GM23338 (cell line): ENCODE measurements around the gene BEND2. TPM values are rescaled to one million over a fixed set of nuclear protein-coding genes. Genes with fewer than 3 reads are reported as not detected.

Experiments
- ATAC-seq: fragments of 200-7000 bp; cut with Tn5 transposase; 3 replicates; pipeline ENCODE4 v1.9.1; 2020
- DNase-seq: peaks from one replicate; pipeline ENCODE4 v3.0.0-alpha.2; 2015; ENCODE audit warnings: low spot score
- H2AFZ ChIP-seq: fragments of 200-600 bp; sonication (generic); 2 replicates; pipeline ENCODE4 v1.8.0; 2016; ENCODE audit warnings: antibody characterized with exemption, mild to moderate bottlenecking, moderate library complexity
- H3F3A ChIP-seq: fragments of 200-600 bp; sonication (generic); replicated peaks from 2 replicates; pipeline ENCODE4 v1.8.0; 2017; ENCODE audit warnings: antibody characterized with exemption, mixed run types, low read depth
- H3K27ac ChIP-seq: fragments of 200-600 bp; sonication (generic); 2 replicates; pipeline ENCODE4 v1.6.1; 2016; ENCODE audit warnings: low read depth
- H3K27me3 ChIP-seq: fragments of 200-600 bp; sonication (generic); 2 replicates; pipeline ENCODE4 v1.8.0; 2016; ENCODE audit warnings: mild to moderate bottlenecking, mixed run types, moderate library complexity; ENCODE audit not compliant: insufficient read depth
- H3K36me3 ChIP-seq: fragments of 200-600 bp; sonication (generic); 2 replicates; pipeline ENCODE4 v1.8.0; 2016; ENCODE audit warnings: mild to moderate bottlenecking; ENCODE audit not compliant: insufficient read depth
- H3K4me1 ChIP-seq: fragments of 200-600 bp; sonication (generic); 2 replicates; pipeline ENCODE4 v1.8.0; 2016; ENCODE audit warnings: mild to moderate bottlenecking, moderate library complexity; ENCODE audit not compliant: insufficient read depth
- H3K4me2 ChIP-seq: fragments of 200-600 bp; sonication (generic); 2 replicates; pipeline ENCODE4 v1.7.1; 2017; ENCODE audit warnings: mixed run types
- H3K4me3 ChIP-seq: fragments of 200-600 bp; sonication (generic); 2 replicates; pipeline ENCODE4 v1.6.1; 2016; ENCODE audit warnings: mixed run types
- H3K79me2 ChIP-seq: fragments of 200-600 bp; sonication (generic); replicated peaks from 2 replicates; pipeline ENCODE4 v1.8.0; 2017; ENCODE audit warnings: mild to moderate bottlenecking; ENCODE audit not compliant: insufficient read depth
- H3K9me2 ChIP-seq: fragments of 200-600 bp; sonication (generic); 2 replicates; pipeline ENCODE4 v1.8.0; 2017; ENCODE audit not compliant: insufficient read depth
- H4K20me1 ChIP-seq: fragments of 200-600 bp; sonication (generic); replicated peaks from 2 replicates; pipeline ENCODE4 v1.8.0; 2017; ENCODE audit warnings: mild to moderate bottlenecking; ENCODE audit not compliant: insufficient read depth
- H3K27ac Mint-ChIP-seq: 2 replicates; pipeline ENCODE4 v1.8.0; 2020; ENCODE audit warnings: inconsistent platforms, mild to moderate bottlenecking, moderate library complexity, mixed read lengths
- H3K27me3 Mint-ChIP-seq: 3 replicates; pipeline ENCODE4 v1.8.0; 2022; ENCODE audit warnings: low read depth, mild to moderate bottlenecking, moderate library complexity, mixed read lengths, inconsistent platforms; ENCODE audit not compliant: insufficient read depth, poor library complexity
- H3K36me3 Mint-ChIP-seq: 3 replicates; pipeline ENCODE4 v1.8.0; 2021; ENCODE audit warnings: low read depth, mild to moderate bottlenecking, inconsistent platforms, moderate library complexity, mixed read lengths
- H3K4me1 Mint-ChIP-seq: 3 replicates; pipeline ENCODE4 v1.8.0; 2020; ENCODE audit warnings: mild to moderate bottlenecking, inconsistent platforms, mixed read lengths
- H3K4me3 Mint-ChIP-seq: 3 replicates; pipeline ENCODE4 v1.8.0; 2021; ENCODE audit warnings: moderate library complexity, mild to moderate bottlenecking, inconsistent platforms, mixed read lengths
- H3K9me3 Mint-ChIP-seq: 3 replicates; pipeline ENCODE4 v1.8.0; 2020; ENCODE audit warnings: moderate library complexity, mild to moderate bottlenecking, inconsistent platforms, mixed read lengths
- CREB1 ChIP-seq: fragments of 250-450 bp; sonication (Bioruptor Pico); IDR thresholded peaks from 2 replicates; pipeline ENCODE4 v1.5.0; 2020; ENCODE audit warnings: low read depth, mild to moderate bottlenecking, moderate library complexity
- CTCF ChIP-seq, 2 experiments: fragments of 200-600 bp in 1 of 2; sonication (generic) in 1 of 2; conservative IDR thresholded peaks; 2 replicates each; pipeline versions ENCODE4 v1.5.1 to v1.6.1; 2016 to 2017; ENCODE audit warnings: antibody characterized with exemption in 2 of 2, low read depth in 2 of 2, mild to moderate bottlenecking in 2 of 2, moderate library complexity in 1 of 2
- EZH2 ChIP-seq: fragments of 200-600 bp; sonication (generic); IDR thresholded peaks from one replicate; pipeline ENCODE4 v1.8.0; 2017; ENCODE audit warnings: antibody characterized with exemption, mild to moderate bottlenecking, low read depth; ENCODE audit not compliant: unreplicated experiment
- EZH2phosphoT487 ChIP-seq: fragments of 200-600 bp; sonication (generic); IDR thresholded peaks from one replicate; pipeline ENCODE4 v1.8.1; 2018; ENCODE audit warnings: antibody characterized with exemption; ENCODE audit not compliant: unreplicated experiment
- JUNB ChIP-seq: IDR thresholded peaks from one replicate; pipeline ENCODE4 v1.6.1; 2016; ENCODE audit warnings: antibody characterized with exemption; ENCODE audit not compliant: unreplicated experiment
- REST ChIP-seq: IDR thresholded peaks from one replicate; pipeline ENCODE4 v1.6.1; 2018; ENCODE audit warnings: antibody characterized with exemption; ENCODE audit not compliant: unreplicated experiment
- STAT1 ChIP-seq: IDR thresholded peaks from one replicate; pipeline ENCODE4 v1.6.1; 2016; ENCODE audit warnings: antibody characterized with exemption; ENCODE audit not compliant: unreplicated experiment
- ZNF114 ChIP-seq: fragments of 250-450 bp; sonication (Bioruptor Pico); IDR thresholded peaks from 2 replicates; pipeline ENCODE4 v1.5.0; 2020; ENCODE audit warnings: mild to moderate bottlenecking, moderate library complexity
- ZNF462 ChIP-seq: fragments of 250-450 bp; sonication (Bioruptor Pico); IDR thresholded peaks from 2 replicates; pipeline ENCODE4 v1.5.0; 2020; ENCODE audit warnings: mild to moderate bottlenecking, moderate library complexity
- polyA plus RNA-seq: library from polyadenylated mRNA; unstranded; fragments of >200 nt; fragmentation: Nextera tagmentation; extraction: Ambion mirVana; gene quantifications from 2 replicates; pipeline ENCODE4 v1.2.1, GENCODE V29; 2016
- total RNA-seq: library from RNA; depleted of rRNA; stranded (reverse); fragments of >200 nt; shearing (Covaris generic); gene quantifications from 2 replicates; pipeline ENCODE4 v1.2.3, GENCODE V29; 2014

BEND2 gene
- total and polyA plus RNA-seq, 2 experiments from 2014 or later = not detected

- H3K27ac ChIP-seq = no peak overlapping the region
- no peaks in the 10 kb centered on the region for H3K27me3 Mint-ChIP-seq
- H3K9me3 Mint-ChIP-seq = peaks cover 3% of the 10 kb centered on the region; the same call in 1 of the 3 replicates
- no peak overlapping the region for H3K4me2 ChIP-seq
- no peak for DNase-seq
- no peaks in the 10 kb centered on the region for H3K36me3 ChIP-seq
- H3K4me1 Mint-ChIP-seq = peaks cover 11% of the 10 kb centered on the region
- H3K79me2 ChIP-seq = no peaks in the 10 kb centered on the region
- H3K36me3 Mint-ChIP-seq = peaks cover 25% of the 10 kb centered on the region
- H3K4me3 Mint-ChIP-seq = no peak overlapping the region
- H3K4me1 ChIP-seq = peaks cover 22% of the 10 kb centered on the region
- H3K4me3 ChIP-seq = no peak overlapping the region
- no peaks in the 10 kb centered on the region for H4K20me1 ChIP-seq
- no peak for ATAC-seq
- no peaks in the 10 kb centered on the region for H3F3A ChIP-seq
- peak overlapping the region; percentile 68; the same call in 1 of the 2 replicates for H3K27ac Mint-ChIP-seq
- no peaks in the 10 kb centered on the region for H3K9me2 ChIP-seq
- no peak overlapping the region for H2AFZ ChIP-seq
- TF ChIP-seq CREB1 (CRISPR knock-in tag) = no peak
- TF ChIP-seq JUNB = no peak
- no peaks in the 10 kb centered on the region for H3K27me3 ChIP-seq
Observed at GRCh38 chrX:18255059-18255458, 34.4 kb upstream of the BEND2 start.

- no peaks in the 10 kb centered on the region for H3F3A ChIP-seq
- Mint-ChIP-seq H3K4me1 (peaks cover 9% of the 10 kb centered on the region), H3K36me3 (peaks cover 29% of the 10 kb centered on the region), H3K27me3 (no peaks in the 10 kb centered on the region), H3K9me3 (peaks cover 3% of the 10 kb centered on the region; the same call in 1 of the 3 replicates), H3K4me3 (no peak overlapping the region), H3K27ac (0 out of 2 replicates have a peak overlapping the region, but pooled peaks have one; percentile 40)
- peak overlapping the region; percentile 72 for H3K27ac ChIP-seq
- H3K36me3 ChIP-seq = no peaks in the 10 kb centered on the region
- DNase-seq (peak; percentile 45), ATAC-seq (no peak)
- H2AFZ ChIP-seq = no peak overlapping the region
- H3K27me3 ChIP-seq = no peaks in the 10 kb centered on the region
- H3K4me1 ChIP-seq = peaks cover 17% of the 10 kb centered on the region
- no peaks in the 10 kb centered on the region for H4K20me1 ChIP-seq
- 0 out of 2 replicates have a peak overlapping the region, but pooled peaks have one; percentile 31 for H3K4me2 ChIP-seq
- H3K9me2 ChIP-seq = no peaks in the 10 kb centered on the region
- H3K4me3 ChIP-seq = no peak overlapping the region
- no peaks in the 10 kb centered on the region for H3K79me2 ChIP-seq
- TF ChIP-seq EZH2phosphoT487 (no peak), REST (no peak), JUNB (no peak), STAT1 (no peak), EZH2 (no peak), CTCF (conservative IDR thresholded peaks at IDR 0.05; ENCODE audit: low read depth in 2 of 2) (no peak), CREB1 (CRISPR knock-in tag) (no peak), ZNF114 (CRISPR knock-in tag) (no peak), ZNF462 (CRISPR knock-in tag) (no peak)
Observed at GRCh38 chrX:18252644-18253359, 32.1 kb upstream of the BEND2 start.
